ENCODE measurements around the gene OR2T2.
"Not testable (repeated sequence)": the region's sequence is repeated elsewhere in the genome, so short reads cannot be mapped to it uniquely, and the experiment has no call there.

GRCh38 chr1:248459117-248459516, 13.7 kb downstream of the OR2T2 start:
- TF ChIP-seq, protein P1, sequence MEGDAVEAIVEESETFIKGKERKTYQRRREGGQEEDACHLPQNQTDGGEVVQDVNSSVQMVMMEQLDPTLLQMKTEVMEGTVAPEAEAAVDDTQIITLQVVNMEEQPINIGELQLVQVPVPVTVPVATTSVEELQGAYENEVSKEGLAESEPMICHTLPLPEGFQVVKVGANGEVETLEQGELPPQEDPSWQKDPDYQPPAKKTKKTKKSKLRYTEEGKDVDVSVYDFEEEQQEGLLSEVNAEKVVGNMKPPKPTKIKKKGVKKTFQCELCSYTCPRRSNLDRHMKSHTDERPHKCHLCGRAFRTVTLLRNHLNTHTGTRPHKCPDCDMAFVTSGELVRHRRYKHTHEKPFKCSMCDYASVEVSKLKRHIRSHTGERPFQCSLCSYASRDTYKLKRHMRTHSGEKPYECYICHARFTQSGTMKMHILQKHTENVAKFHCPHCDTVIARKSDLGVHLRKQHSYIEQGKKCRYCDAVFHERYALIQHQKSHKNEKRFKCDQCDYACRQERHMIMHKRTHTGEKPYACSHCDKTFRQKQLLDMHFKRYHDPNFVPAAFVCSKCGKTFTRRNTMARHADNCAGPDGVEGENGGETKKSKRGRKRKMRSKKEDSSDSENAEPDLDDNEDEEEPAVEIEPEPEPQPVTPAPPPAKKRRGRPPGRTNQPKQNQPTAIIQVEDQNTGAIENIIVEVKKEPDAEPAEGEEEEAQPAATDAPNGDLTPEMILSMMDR (conservative IDR thresholded peaks at IDR 0.05 in 1 of 2, IDR thresholded peaks at IDR 0.05 in 1 of 2; ENCODE audit: low read depth in 1 of 2, low read length in 2 of 2): not testable (repeated sequence)
- not testable (repeated sequence) for TF ChIP-seq EZH2 (IDR thresholded peaks at IDR 0.05; ENCODE audit: low read length, missing control alignments)

All from fibroblast of lung (primary cell).